Stomach smooth muscle (tissue), 2 donors: ENCODE results near the gene BRCA1.

ENCODE experiments used
- H3K27ac ChIP-seq: one replicate; pipeline ENCODE4 v1.7.0; 2013; ENCODE audit warnings: mild to moderate bottlenecking, low read length, inconsistent platforms
- H3K27me3 ChIP-seq, 2 donors: one replicate each; pipeline ENCODE4 v1.7.0; 2013; ENCODE audit warnings: low read length in 2 of 2; ENCODE audit not compliant: insufficient read depth in 2 of 2, control insufficient read depth in 1 of 2
- H3K36me3 ChIP-seq, 2 donors: one replicate each; pipeline ENCODE4 v1.7.0; 2013; ENCODE audit warnings: low read length in 2 of 2; ENCODE audit not compliant: control insufficient read depth in 2 of 2, insufficient read depth in 2 of 2
- H3K4me1 ChIP-seq: one replicate; pipeline ENCODE4 v1.7.0; 2013; ENCODE audit warnings: low read length; ENCODE audit not compliant: control insufficient read depth, insufficient read depth
- H3K4me3 ChIP-seq, 2 donors: one replicate each; pipeline ENCODE4 v1.7.0; 2013; ENCODE audit warnings: low read length in 2 of 2
- H3K9ac ChIP-seq, 2 donors: one replicate each; pipeline ENCODE4 v1.7.0; 2013; ENCODE audit warnings: low read length in 2 of 2, mild to moderate bottlenecking in 1 of 2
- H3K9me3 ChIP-seq, 2 donors: one replicate each; pipeline ENCODE4 v1.7.0; 2013; ENCODE audit warnings: low read length in 2 of 2; ENCODE audit not compliant: control insufficient read depth in 2 of 2
- donor health status: healthy.
- donor health status: Pancreatic carcinoma.

The BRCA1 gene

GRCh38 chr17:43021741-43022512 is 103.2 kb downstream of the BRCA1 start, which contains the start of gene VAT1:
Gene VAT1, minus strand, starts transcription at chr17:43022385. Its CDS starts 63 bp downstream, at chr17:43022322.
- no peaks in the 10 kb centered on the region for H3K27me3 ChIP-seq
- peak within 1 kb of the TSS; percentile 72 to 74 for H3K9ac ChIP-seq
- H3K9me3 ChIP-seq, result no peaks in the 10 kb centered on the region
- peak within 1 kb of the TSS; percentile 78 to 98 for H3K4me3 ChIP-seq
- H3K36me3 ChIP-seq, result peaks cover 6 to 9% of the 10 kb centered on the region in 2 donors
- peaks cover 34% of the 10 kb centered on the region for H3K4me1 ChIP-seq
- peak within 1 kb of the TSS; percentile 62 for H3K27ac ChIP-seq

- Histone ChIP-seq H3K27me3 (no peaks in the 10 kb centered on the region), H3K27ac (peak overlapping the region; percentile 62), H3K4me3 (peak overlapping the region; percentile 78 to 98), H3K9me3 (no peaks in the 10 kb centered on the region), H3K9ac (peak overlapping the region; percentile 72 to 74), H3K36me3 (peaks cover 9 to 11% of the 10 kb centered on the region in 2 donors), H3K4me1 (peaks cover 39% of the 10 kb centered on the region)
Observed at GRCh38 chr17:43020789-43021740, 104.1 kb downstream of the BRCA1 start.

- H3K4me3 ChIP-seq, result peak overlapping the region; percentile 4 to 52
- H3K9me3 ChIP-seq, result no peaks in the 10 kb centered on the region
- H3K27ac ChIP-seq, result peak overlapping the region; percentile 53
- peak overlapping the region; percentile 18 to 51 for H3K9ac ChIP-seq
- H3K27me3 ChIP-seq, result no peaks in the 10 kb centered on the region
- peaks cover 17% of the 10 kb centered on the region in 2 donors for H3K36me3 ChIP-seq
- H3K4me1 ChIP-seq, result peaks cover 45% of the 10 kb centered on the region
Observed at GRCh38 chr17:43020030-43020621, 105.0 kb downstream of the BRCA1 start.

- peaks cover 21 to 24% of the 10 kb centered on the region in 2 donors for H3K36me3 ChIP-seq
- no peaks in the 10 kb centered on the region for H3K9me3 ChIP-seq
- H3K27ac ChIP-seq, result peak overlapping the region; percentile 53
- H3K4me3 ChIP-seq, result peak overlapping the region; percentile 4 to 52
- peaks cover 42% of the 10 kb centered on the region for H3K4me1 ChIP-seq
- peak overlapping the region; percentile 18 to 51 for H3K9ac ChIP-seq
- H3K27me3 ChIP-seq, result no peaks in the 10 kb centered on the region
Observed at GRCh38 chr17:43019418-43019817, 105.7 kb downstream of the BRCA1 start.

GRCh38 chr17:43018932-43019331 is 106.2 kb downstream of the BRCA1 start:
- Histone ChIP-seq H3K9me3 (no peaks in the 10 kb centered on the region), H3K27me3 (no peaks in the 10 kb centered on the region), H3K9ac (no peak overlapping the region), H3K36me3 (peaks cover 21 to 28% of the 10 kb centered on the region in 2 donors), H3K27ac (no peak overlapping the region), H3K4me3 (no peak overlapping the region), H3K4me1 (peaks cover 44% of the 10 kb centered on the region)

GRCh38 chr17:43018008-43018853 is 106.9 kb downstream of the BRCA1 start:
- peak overlapping the region; percentile 31 for H3K27ac ChIP-seq
- no peak overlapping the region for H3K9ac ChIP-seq
- no peak overlapping the region for H3K4me3 ChIP-seq
- no peaks in the 10 kb centered on the region for H3K27me3 ChIP-seq
- H3K36me3 ChIP-seq, result peaks cover 28 to 33% of the 10 kb centered on the region in 2 donors
- H3K4me1 ChIP-seq, result peaks cover 49% of the 10 kb centered on the region
- no peaks in the 10 kb centered on the region for H3K9me3 ChIP-seq

- no peaks in the 10 kb centered on the region for H3K9me3 ChIP-seq
- peaks cover 32 to 37% of the 10 kb centered on the region in 2 donors for H3K36me3 ChIP-seq
- no peaks in the 10 kb centered on the region for H3K27me3 ChIP-seq
- H3K4me1 ChIP-seq, result peaks cover 50% of the 10 kb centered on the region
- no peak overlapping the region for H3K9ac ChIP-seq
- peak overlapping the region; percentile 24 for H3K27ac ChIP-seq
- peak overlapping the region in 1 of 2 donors; percentile 15 for H3K4me3 ChIP-seq
Observed at GRCh38 chr17:43016216-43016615, 108.9 kb downstream of the BRCA1 start.

- Histone ChIP-seq H3K36me3 (peaks cover 32 to 37% of the 10 kb centered on the region in 2 donors), H3K4me1 (peaks cover 45% of the 10 kb centered on the region), H3K9me3 (no peaks in the 10 kb centered on the region), H3K27ac (peak overlapping the region; percentile 37), H3K9ac (no peak overlapping the region), H3K4me3 (no peak overlapping the region), H3K27me3 (no peaks in the 10 kb centered on the region)
Observed at GRCh38 chr17:43015579-43015978, 109.6 kb downstream of the BRCA1 start.

- H3K27me3 ChIP-seq, result no peaks in the 10 kb centered on the region
- peaks cover 38% of the 10 kb centered on the region for H3K4me1 ChIP-seq
- H3K9ac ChIP-seq, result no peak overlapping the region
- peaks cover 32 to 37% of the 10 kb centered on the region in 2 donors for H3K36me3 ChIP-seq
- no peak overlapping the region for H3K4me3 ChIP-seq
- H3K9me3 ChIP-seq, result no peaks in the 10 kb centered on the region
- H3K27ac ChIP-seq, result peak overlapping the region; percentile 37
Observed at GRCh38 chr17:43014649-43015542, 110.3 kb downstream of the BRCA1 start.
